CD14-positive monocyte (primary cell): ENCODE measurements around the gene ADNP2. TPM values are rescaled to one million over a fixed set of nuclear protein-coding genes. Genes with fewer than 3 reads are reported as not detected.
A peak's percentile ranks its signal among the peaks of the same experiment; 100 is the strongest.

Experiments
- DNase-seq, 3 donors: peaks; one replicate each; pipeline ENCODE4 v3.0.0-alpha.2; 2011 to 2022
- H2AFZ ChIP-seq: 2 replicates; pipeline ENCODE4 v1.6.0; 2012; ENCODE audit warnings: mild to moderate bottlenecking, low read depth, low read length, inconsistent platforms; ENCODE audit not compliant: insufficient read depth, poor library complexity, severe bottlenecking
- H3K27ac ChIP-seq, 2 donors: 1 replicate in 1 of 2; 2 replicates in 1 of 2; pipeline ENCODE4 v1.5.1; 2012 to 2013; ENCODE audit warnings: low read length in 2 of 2, control low read depth in 1 of 2, inconsistent platforms in 1 of 2, low read depth in 1 of 2, mild to moderate bottlenecking in 1 of 2
- H3K27me3 ChIP-seq, 2 donors: one replicate each; pipeline versions ENCODE4 v1.6.0 to v1.6.1; 2011 to 2013; ENCODE audit warnings: low read length in 2 of 2; ENCODE audit not compliant: control insufficient read depth in 2 of 2, insufficient read depth in 2 of 2
- H3K36me3 ChIP-seq, 2 donors: replicated peaks in 1 of 2; 1 replicate in 1 of 2; 2 replicates in 1 of 2; pipeline versions ENCODE4 v1.5.1 to v1.6.1; 2012 to 2013; ENCODE audit warnings: low read length in 2 of 2, control low read depth in 1 of 2, inconsistent platforms in 1 of 2, mild to moderate bottlenecking in 1 of 2; ENCODE audit not compliant: insufficient read depth in 2 of 2, control insufficient read depth in 1 of 2
- H3K4me1 ChIP-seq, 2 donors: 1 replicate in 1 of 2; 2 replicates in 1 of 2; pipeline versions ENCODE4 v1.5.1 to v1.6.1; 2012 to 2013; ENCODE audit warnings: low read length in 2 of 2, control low read depth in 1 of 2, inconsistent platforms in 1 of 2, mild to moderate bottlenecking in 1 of 2, moderate library complexity in 1 of 2; ENCODE audit not compliant: insufficient read depth in 2 of 2, control insufficient read depth in 1 of 2
- H3K4me2 ChIP-seq: replicated peaks from 2 replicates; pipeline ENCODE3; 2012; ENCODE audit warnings: low read length, moderate library complexity, mild to moderate bottlenecking; ENCODE audit not compliant: poor library complexity, severe bottlenecking; ENCODE audit errors: extremely low read depth
- H3K4me3 ChIP-seq, 3 experiments: fragments of 200-600 bp in 1 of 3; sonication (generic) in 1 of 3; replicated peaks in 1 of 3; 1 replicate in 2 of 3; 2 replicates in 1 of 3; pipeline ENCODE4 v1.5.1; 2011 to 2013; ENCODE audit warnings: low read length in 3 of 3, mild to moderate bottlenecking in 3 of 3, control low read depth in 2 of 3, low read depth in 2 of 3, inconsistent platforms in 1 of 3, moderate library complexity in 1 of 3
- H3K79me2 ChIP-seq: 2 replicates; pipeline ENCODE4 v1.6.0; 2012; ENCODE audit warnings: mild to moderate bottlenecking, control low read depth, inconsistent platforms, low read length, moderate library complexity; ENCODE audit not compliant: insufficient read depth
- H3K9ac ChIP-seq: 2 replicates; pipeline ENCODE4 v1.6.0; 2017; ENCODE audit warnings: low read length, mild to moderate bottlenecking; ENCODE audit not compliant: insufficient read depth, poor library complexity, severe bottlenecking
- H3K9me3 ChIP-seq, 2 donors: replicated peaks in 1 of 2; 1 replicate in 1 of 2; 2 replicates in 1 of 2; pipeline versions ENCODE4 v1.5.1 to v1.6.1; 2012 to 2013; ENCODE audit warnings: low read length in 2 of 2, control low read depth in 1 of 2; ENCODE audit not compliant: control insufficient read depth in 1 of 2, insufficient read depth in 1 of 2
- H4K20me1 ChIP-seq: 2 replicates; pipeline ENCODE4 v1.6.0; 2012; ENCODE audit warnings: mild to moderate bottlenecking, low read length, control low read depth, moderate library complexity; ENCODE audit not compliant: insufficient read depth
- H3K27ac Mint-ChIP-seq, 7 donors: one replicate each; pipeline ENCODE4 v1.8.0; 2020; ENCODE audit warnings: mild to moderate bottlenecking in 7 of 7, mixed read lengths in 7 of 7, moderate library complexity in 6 of 7, inconsistent platforms in 2 of 7
- H3K27me3 Mint-ChIP-seq, 3 donors: one replicate each; pipeline ENCODE4 v1.8.0; 2021 to 2022; ENCODE audit warnings: low read depth in 3 of 3, mild to moderate bottlenecking in 3 of 3, mixed read lengths in 3 of 3, moderate library complexity in 3 of 3, inconsistent platforms in 1 of 3
- H3K36me3 Mint-ChIP-seq, 2 donors: one replicate each; pipeline ENCODE4 v1.8.0; 2020; ENCODE audit warnings: mixed read lengths in 2 of 2, inconsistent platforms in 1 of 2, mild to moderate bottlenecking in 1 of 2
- H3K4me1 Mint-ChIP-seq: one replicate; pipeline ENCODE4 v1.8.0; 2020; ENCODE audit warnings: mild to moderate bottlenecking, mixed read lengths
- H3K4me3 Mint-ChIP-seq, 2 donors: one replicate each; pipeline ENCODE4 v1.8.0; 2020; ENCODE audit warnings: mild to moderate bottlenecking in 2 of 2, mixed read lengths in 2 of 2, moderate library complexity in 1 of 2
- H3K9me3 Mint-ChIP-seq, 7 donors: one replicate each; pipeline ENCODE4 v1.8.0; 2020 to 2022; ENCODE audit warnings: mixed read lengths in 7 of 7, mild to moderate bottlenecking in 6 of 7, moderate library complexity in 6 of 7, inconsistent platforms in 2 of 7
- WGBS: methylation state at CpG from one replicate; pipeline ENCODE4 v1.1.5; 2013; ENCODE audit warnings: missing lambda C conversion rate; ENCODE audit not compliant: insufficient coverage; 5-methylcytosine and 5-hydroxymethylcytosine counted together
- intact Hi-C, 2 donors: fragments of 100-400 bp; cut with micrococcal nuclease; formaldehyde crosslinking; loops; one replicate each; pipeline versions ENCODE4 v1.15.0 to v1.15.1; 2023
- polyA plus RNA-seq, 3 donors: library from polyadenylated mRNA; depleted of rRNA in 1 of 3; unstranded in 2 of 3; stranded (reverse) in 1 of 3; fragments of 300-500 nt in 2 of 3; fragments of >200 nt in 1 of 3; fragmentation: Illumina TruSeq in 2 of 3; gene quantifications; 1 replicate in 2 of 3; 2 replicates in 1 of 3; pipeline ENCODE4 v1.2.3, GENCODE V29; 2012 to 2021
- TF ChIP-seq, protein P1 (sequence below): fragments of 200-600 bp; IDR thresholded peaks from one replicate; pipeline ENCODE4 v1.8.0; 2022; ENCODE audit warnings: antibody characterized with exemption, mild to moderate bottlenecking

Gene ADNP2
- polyA plus RNA-seq, 3 donors = 3.0 to 5.6 (median 3.6) TPM

DNA sequence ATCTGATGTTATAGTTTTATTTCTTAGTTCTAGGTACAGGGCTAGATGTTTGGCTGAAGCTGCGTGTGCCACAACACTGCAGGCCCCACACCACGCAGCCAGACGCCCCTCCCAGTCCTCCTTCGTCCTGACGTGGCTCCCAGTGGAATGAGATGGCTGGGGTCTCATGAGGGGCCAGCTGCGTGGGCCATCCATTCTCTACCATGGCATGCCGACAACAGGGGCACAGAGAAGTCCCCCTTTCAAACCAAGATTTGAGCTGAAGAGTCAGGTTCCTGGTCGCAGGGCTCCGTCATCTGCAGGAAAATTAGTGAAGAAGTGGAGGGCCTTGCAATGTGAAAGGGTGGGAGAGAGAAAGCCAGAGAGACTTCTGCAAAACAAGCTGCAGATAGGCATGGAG is 73.8 kb downstream of the ADNP2 start:
- TF ChIP-seq, protein P1, sequence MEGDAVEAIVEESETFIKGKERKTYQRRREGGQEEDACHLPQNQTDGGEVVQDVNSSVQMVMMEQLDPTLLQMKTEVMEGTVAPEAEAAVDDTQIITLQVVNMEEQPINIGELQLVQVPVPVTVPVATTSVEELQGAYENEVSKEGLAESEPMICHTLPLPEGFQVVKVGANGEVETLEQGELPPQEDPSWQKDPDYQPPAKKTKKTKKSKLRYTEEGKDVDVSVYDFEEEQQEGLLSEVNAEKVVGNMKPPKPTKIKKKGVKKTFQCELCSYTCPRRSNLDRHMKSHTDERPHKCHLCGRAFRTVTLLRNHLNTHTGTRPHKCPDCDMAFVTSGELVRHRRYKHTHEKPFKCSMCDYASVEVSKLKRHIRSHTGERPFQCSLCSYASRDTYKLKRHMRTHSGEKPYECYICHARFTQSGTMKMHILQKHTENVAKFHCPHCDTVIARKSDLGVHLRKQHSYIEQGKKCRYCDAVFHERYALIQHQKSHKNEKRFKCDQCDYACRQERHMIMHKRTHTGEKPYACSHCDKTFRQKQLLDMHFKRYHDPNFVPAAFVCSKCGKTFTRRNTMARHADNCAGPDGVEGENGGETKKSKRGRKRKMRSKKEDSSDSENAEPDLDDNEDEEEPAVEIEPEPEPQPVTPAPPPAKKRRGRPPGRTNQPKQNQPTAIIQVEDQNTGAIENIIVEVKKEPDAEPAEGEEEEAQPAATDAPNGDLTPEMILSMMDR = no peak
- DNase-seq = no peak
- Mint-ChIP-seq H3K4me1 (no peaks in the 10 kb centered on the region), H3K27ac (peak overlapping the region in 1 of 7 donors; percentile 27), H3K4me3 (no peak overlapping the region), H3K27me3 (peaks cover 3 to 4% (median 3%) of the 10 kb centered on the region in 3 donors), H3K9me3 (peaks cover 6 to 12% (median 8%) of the 10 kb centered on the region in 7 donors), H3K36me3 (no peaks in the 10 kb centered on the region)
- intact Hi-C loops = no loop called here
- H3K27me3 ChIP-seq = no peaks in the 10 kb centered on the region
- no peaks in the 10 kb centered on the region for H3K36me3 ChIP-seq
- no peaks in the 10 kb centered on the region for H3K79me2 ChIP-seq
- no peak overlapping the region for H3K9ac ChIP-seq
- WGBS = 94% methylated on average over 6 of the region's 9 CpGs
- H4K20me1 ChIP-seq = no peaks in the 10 kb centered on the region
- H3K9me3 ChIP-seq = peaks cover 0 to 11% of the 10 kb centered on the region in 2 donors
- no peak overlapping the region for H2AFZ ChIP-seq
- no peak overlapping the region for H3K4me3 ChIP-seq
- no peak overlapping the region for H3K27ac ChIP-seq
- H3K4me2 ChIP-seq = no peak overlapping the region
- H3K4me1 ChIP-seq = no peaks in the 10 kb centered on the region

DNA sequence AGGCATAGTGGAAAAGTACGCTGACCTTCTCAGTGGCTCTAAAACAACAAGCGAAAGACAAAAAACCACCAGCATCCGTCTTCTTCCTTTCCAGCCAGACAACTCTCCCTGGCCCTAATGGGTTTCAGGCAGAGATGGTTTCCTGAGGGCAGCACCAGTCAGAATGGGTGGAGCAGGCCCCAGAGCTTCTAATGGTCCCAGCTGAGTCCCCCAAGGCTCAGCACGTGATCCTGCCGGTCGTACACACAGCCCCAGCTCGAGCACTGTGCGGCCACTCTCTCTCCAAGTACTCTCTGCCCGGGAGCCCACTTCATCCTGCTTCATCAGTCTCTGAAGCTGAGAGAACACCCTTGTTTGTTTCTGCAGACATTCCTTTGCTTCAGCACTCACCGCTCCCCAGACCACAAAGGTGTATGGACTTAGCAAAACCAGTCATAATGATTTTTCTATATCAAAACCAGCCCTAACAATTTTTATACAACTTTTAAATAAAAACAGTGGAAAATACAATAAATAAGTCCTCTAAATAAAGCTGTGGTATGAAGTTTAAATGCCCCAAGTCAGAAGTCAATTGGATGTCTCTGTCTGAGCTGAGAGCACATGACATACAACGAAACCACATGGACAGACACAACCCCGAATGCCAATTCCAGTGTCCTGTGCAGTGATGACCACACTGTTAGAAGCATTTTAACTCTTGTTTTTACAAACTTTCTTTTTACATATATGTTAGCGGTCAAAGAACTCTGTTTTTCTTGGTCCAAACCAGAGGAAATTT is 74.4 kb downstream of the ADNP2 start:
- H3K27ac Mint-ChIP-seq = no peak overlapping the region
- TF ChIP-seq, protein P1 = no peak

More for the DNA sequence above, 74.4 kb downstream of the ADNP2 start:
- no peaks in the 10 kb centered on the region for H3K4me1 ChIP-seq
- Mint-ChIP-seq H3K4me1 (no peaks in the 10 kb centered on the region), H3K9me3 (peaks cover 6 to 12% (median 8%) of the 10 kb centered on the region in 7 donors), H3K4me3 (no peak overlapping the region), H3K36me3 (no peaks in the 10 kb centered on the region), H3K27me3 (peaks cover 3 to 5% (median 4%) of the 10 kb centered on the region in 3 donors)
- no peak overlapping the region for H3K9ac ChIP-seq
- H4K20me1 ChIP-seq = no peaks in the 10 kb centered on the region
- intact Hi-C loops = no loop called here
- no peak overlapping the region for H3K27ac ChIP-seq
- H3K27me3 ChIP-seq = no peaks in the 10 kb centered on the region
- H3K79me2 ChIP-seq = no peaks in the 10 kb centered on the region
- H3K36me3 ChIP-seq = no peaks in the 10 kb centered on the region
- no peak overlapping the region for H3K4me3 ChIP-seq
- no peak for DNase-seq
- H3K4me2 ChIP-seq = no peak overlapping the region
- 89% methylated on average over 11 of the region's 13 CpGs for WGBS
- no peak overlapping the region for H2AFZ ChIP-seq
- peaks cover 0 to 11% of the 10 kb centered on the region in 2 donors for H3K9me3 ChIP-seq
